ENCODE measurements around the gene ZKSCAN1. TPM values are rescaled to one million over a fixed set of nuclear protein-coding genes. Genes with fewer than 3 reads are reported as not detected.
"Not testable (repeated sequence)": the region's sequence is repeated elsewhere in the genome, so short reads cannot be mapped to it uniquely, and the experiment has no call there.

Gene ZKSCAN1
- total RNA-seq, 4 donors from 2014 or later = 32.4 to 37.5 (median 35.4) TPM

GRCh38 chr7:99987846-99988245 is 27.6 kb upstream of the ZKSCAN1 start:
- Histone ChIP-seq H3K27me3 (no peaks in the 10 kb centered on the region), H3K4me3 (no peak overlapping the region), H3K9me3 (no peaks in the 10 kb centered on the region), H3K27ac (no peak overlapping the region), H3K36me3 (no peaks in the 10 kb centered on the region), H3K4me1 (peaks cover 0 to 11% (median 0%) of the 10 kb centered on the region in 4 donors)
- WGBS, 2 donors = 69 to 83% methylated on average over 4 to 5 of the region's 5 CpGs
- TF ChIP-seq POLR2A (IDR thresholded peaks at IDR 0.05) (no peak), EP300 (IDR thresholded peaks at IDR 0.05) (no peak)
- TF ChIP-seq, protein P1, sequence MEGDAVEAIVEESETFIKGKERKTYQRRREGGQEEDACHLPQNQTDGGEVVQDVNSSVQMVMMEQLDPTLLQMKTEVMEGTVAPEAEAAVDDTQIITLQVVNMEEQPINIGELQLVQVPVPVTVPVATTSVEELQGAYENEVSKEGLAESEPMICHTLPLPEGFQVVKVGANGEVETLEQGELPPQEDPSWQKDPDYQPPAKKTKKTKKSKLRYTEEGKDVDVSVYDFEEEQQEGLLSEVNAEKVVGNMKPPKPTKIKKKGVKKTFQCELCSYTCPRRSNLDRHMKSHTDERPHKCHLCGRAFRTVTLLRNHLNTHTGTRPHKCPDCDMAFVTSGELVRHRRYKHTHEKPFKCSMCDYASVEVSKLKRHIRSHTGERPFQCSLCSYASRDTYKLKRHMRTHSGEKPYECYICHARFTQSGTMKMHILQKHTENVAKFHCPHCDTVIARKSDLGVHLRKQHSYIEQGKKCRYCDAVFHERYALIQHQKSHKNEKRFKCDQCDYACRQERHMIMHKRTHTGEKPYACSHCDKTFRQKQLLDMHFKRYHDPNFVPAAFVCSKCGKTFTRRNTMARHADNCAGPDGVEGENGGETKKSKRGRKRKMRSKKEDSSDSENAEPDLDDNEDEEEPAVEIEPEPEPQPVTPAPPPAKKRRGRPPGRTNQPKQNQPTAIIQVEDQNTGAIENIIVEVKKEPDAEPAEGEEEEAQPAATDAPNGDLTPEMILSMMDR (IDR thresholded peaks at IDR 0.05) = no peak
- no peak for DNase-seq (ENCODE audit: low spot score in 2 of 2)

DNA sequence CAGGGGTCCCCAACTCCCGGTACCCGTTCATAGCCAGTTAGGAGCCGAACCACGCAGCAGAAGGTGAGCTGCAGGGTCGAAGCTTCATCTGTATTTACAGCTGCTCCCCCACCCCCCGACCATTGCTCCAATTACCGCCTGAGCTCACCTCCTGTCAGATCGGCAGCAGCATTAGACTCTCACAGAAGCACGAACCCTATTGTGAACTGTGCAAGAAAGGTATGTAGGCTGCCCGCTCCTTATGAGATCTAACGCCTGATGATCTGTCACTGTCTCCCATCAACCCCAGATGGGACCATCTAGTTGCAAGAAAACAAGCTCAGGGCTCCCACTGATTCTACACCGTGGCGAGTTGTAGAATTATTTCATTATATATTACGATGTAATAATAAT is 24.9 kb upstream of the ZKSCAN1 start:
- Histone ChIP-seq H3K36me3 (no peaks in the 10 kb centered on the region), H3K27ac (no peak overlapping the region), H3K4me1 (peaks cover 0 to 18% (median 0%) of the 10 kb centered on the region in 4 donors), H3K9me3 (no peaks in the 10 kb centered on the region), H3K27me3 (no peaks in the 10 kb centered on the region), H3K4me3 (peak overlapping the region in 2 of 4 donors; percentile 23 to 24)
- WGBS, 2 donors = 16 to 26% methylated on average over 14 of the region's 14 CpGs
- no peak for DNase-seq (ENCODE audit: low spot score in 2 of 2)
- no peak for TF ChIP-seq EP300 (IDR thresholded peaks at IDR 0.05)
- no peak for TF ChIP-seq POLR2A (IDR thresholded peaks at IDR 0.05)
- TF ChIP-seq, protein P1 (IDR thresholded peaks at IDR 0.05) = no peak

DNA sequence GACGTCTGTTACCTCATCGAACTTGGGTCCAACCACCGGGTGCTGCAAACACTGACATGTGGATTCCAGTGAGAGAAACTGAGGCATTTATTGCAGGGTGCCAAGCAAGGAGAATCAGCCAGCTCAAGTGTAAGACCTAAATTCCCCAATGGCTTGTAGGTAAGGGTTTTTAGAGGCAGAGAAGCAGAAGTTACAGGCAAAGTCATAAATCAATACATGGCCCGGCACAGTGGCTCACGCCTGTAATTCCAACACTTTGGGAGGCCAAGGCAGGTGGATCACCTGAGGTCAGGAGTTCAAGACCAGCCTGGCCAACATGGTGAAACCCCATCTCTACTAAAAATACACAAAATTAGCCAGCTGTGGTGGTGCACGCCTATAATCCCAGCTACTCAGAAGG is 23.9 kb upstream of the ZKSCAN1 start:
- not testable (repeated sequence) for H3K27me3 ChIP-seq; DNase-seq (ENCODE audit: low spot score in 2 of 2); H3K9me3 ChIP-seq; H3K36me3 ChIP-seq; H3K27ac ChIP-seq; H3K4me3 ChIP-seq
- H3K4me1 ChIP-seq = peaks cover 0 to 18% (median 0%) of the 10 kb centered on the region in 4 donors
- 62 to 74% methylated on average over 6 of the region's 6 CpGs for WGBS, 2 donors

- WGBS, 2 donors = 67 to 76% methylated on average over 21 of the region's 21 CpGs
- Histone ChIP-seq H3K4me1 (peaks cover 0 to 25% (median 4%) of the 10 kb centered on the region in 4 donors), H3K9me3 (no peaks in the 10 kb centered on the region), H3K36me3 (no peaks in the 10 kb centered on the region), H3K27me3 (no peaks in the 10 kb centered on the region), H3K4me3 (no peak overlapping the region), H3K27ac (no peak overlapping the region)
- DNase-seq (ENCODE audit: low spot score in 2 of 2) = no peak
- TF ChIP-seq, protein P1 (IDR thresholded peaks at IDR 0.05) = no peak
- no peak for TF ChIP-seq EP300 (IDR thresholded peaks at IDR 0.05)
- TF ChIP-seq POLR2A (IDR thresholded peaks at IDR 0.05) = no peak
Measured at GRCh38 chr7:99992330-99993038, 22.9 kb upstream of the ZKSCAN1 start.

DNA sequence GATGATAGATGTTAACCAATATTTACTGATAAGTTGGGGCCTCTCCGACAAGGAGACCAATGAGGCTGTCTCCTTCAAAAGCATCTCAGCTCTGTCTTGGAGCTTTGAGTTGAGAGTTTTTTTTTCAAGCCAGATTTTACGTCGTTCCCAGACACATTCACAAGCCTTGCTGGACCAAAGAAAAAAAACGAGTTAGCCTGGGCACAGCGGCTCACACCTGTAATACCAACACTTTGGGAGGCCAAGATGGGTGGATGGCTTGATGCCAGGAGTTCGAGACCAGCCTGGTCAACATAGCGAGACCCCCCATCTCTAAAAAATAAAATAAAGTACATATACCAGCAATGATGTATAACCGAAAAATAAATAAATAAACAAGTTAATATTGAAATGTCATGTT is 20.6 kb upstream of the ZKSCAN1 start:
- TF ChIP-seq EP300 (IDR thresholded peaks at IDR 0.05) = no peak
- no peak for TF ChIP-seq POLR2A (IDR thresholded peaks at IDR 0.05)
- TF ChIP-seq, protein P1 (IDR thresholded peaks at IDR 0.05) = no peak
- H3K27ac ChIP-seq = no peak overlapping the region
- no peak for DNase-seq (ENCODE audit: low spot score in 2 of 2)
- no peak overlapping the region for H3K4me3 ChIP-seq
- H3K4me1 ChIP-seq = peaks cover 0 to 32% (median 4%) of the 10 kb centered on the region in 4 donors
- no peaks in the 10 kb centered on the region for H3K36me3 ChIP-seq
- 84 to 88% methylated on average over 8 of the region's 8 CpGs for WGBS, 2 donors
- no peaks in the 10 kb centered on the region for H3K9me3 ChIP-seq
- no peaks in the 10 kb centered on the region for H3K27me3 ChIP-seq
